ENCODE data around the gene LRRC45.

DNA sequence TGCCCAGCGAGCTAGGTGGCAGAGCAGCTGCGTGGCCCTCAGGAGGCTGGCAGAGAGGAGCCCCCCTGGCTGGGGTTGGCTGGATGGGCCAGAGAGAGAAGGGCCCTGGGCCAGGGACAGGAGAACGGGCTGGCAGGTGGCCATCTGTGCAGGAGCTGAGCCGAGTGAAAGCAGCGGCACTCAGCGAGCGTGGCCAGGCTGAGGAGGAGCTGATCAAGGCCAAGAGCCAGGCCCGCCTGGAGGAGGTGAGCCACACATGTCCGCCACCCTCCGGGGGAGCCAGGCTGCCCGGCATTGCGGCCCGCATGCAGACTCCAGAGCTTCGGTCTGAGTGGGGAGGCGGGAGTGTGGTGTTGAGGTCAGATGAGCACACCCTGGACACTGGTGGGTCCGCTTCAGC, 6.3 kb downstream of the LRRC45 start:
- TF ChIP-seq POLR2A (IDR thresholded peaks at IDR 0.05; ENCODE audit: low read depth, low read length) (no peak), POLR2AphosphoS5 (IDR thresholded peaks at IDR 0.05; ENCODE audit: low read depth, low read length) (no peak), TAF1 (IDR thresholded peaks at IDR 0.05; ENCODE audit: low read depth, low read length) (no peak), PAX5 (IDR thresholded peaks at IDR 0.05; ENCODE audit: insufficient read depth, low read length, severe bottlenecking) (no peak), SPI1 (IDR thresholded peaks at IDR 0.05; ENCODE audit: low read depth, low read length) (no peak), POU2F2 (IDR thresholded peaks at IDR 0.05; ENCODE audit: low read depth, low read length) (no peak)
